Peyer's patch (tissue), 4 donors: ENCODE measurements around the gene DMD.

Experiments used
- CTCF ChIP-seq, 6 experiments: fragments of 450-650 bp in 4 of 6; fragments of 200-600 bp in 2 of 6; sonication (generic) in 1 of 6; IDR thresholded peaks; one replicate each; pipeline ENCODE4 v1.5.1; 2017 to 2019; ENCODE audit warnings: antibody characterized with exemption in 6 of 6, mild to moderate bottlenecking in 3 of 6, moderate library complexity in 1 of 6
- POLR2A ChIP-seq, 2 donors: fragments of 450-650 bp; IDR thresholded peaks; one replicate each; pipeline ENCODE4 v1.5.1; 2017; ENCODE audit warnings: antibody characterized with exemption in 2 of 2, mild to moderate bottlenecking in 2 of 2, moderate library complexity in 2 of 2

DNA sequence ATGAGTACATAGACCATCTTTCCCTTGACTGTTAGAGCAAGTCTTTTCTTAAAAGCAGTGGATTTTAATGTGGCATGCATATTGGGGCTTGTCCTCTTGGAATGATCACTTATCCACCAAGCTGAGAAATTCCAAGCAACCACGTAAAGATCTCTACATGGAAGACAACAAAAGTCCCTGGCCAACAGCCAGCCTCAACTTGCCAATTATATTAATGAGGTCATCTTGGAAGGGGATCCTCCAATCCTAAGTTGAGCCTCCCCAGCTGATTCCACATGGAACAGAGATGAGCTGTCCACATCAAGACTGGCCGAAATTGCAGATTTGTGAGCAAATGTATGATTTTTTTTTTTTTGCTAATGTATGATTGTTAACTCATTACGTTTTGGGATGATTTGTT lies 2118.9 kb downstream of the DMD start:
- TF ChIP-seq POLR2A (IDR thresholded peaks at IDR 0.05) (no peak), CTCF (IDR thresholded peaks at IDR 0.05) (no peak)
